Keratinocyte (primary cell): ENCODE results near the gene ATE1. TPM values are rescaled to one million over a fixed set of nuclear protein-coding genes. Genes with fewer than 3 reads are reported as not detected.
A peak's percentile ranks its signal among the peaks of the same experiment; 100 is the strongest.

ENCODE experiments used
- DNase-seq: peaks from one replicate; pipeline ENCODE4 v3.0.0-alpha.2; 2011; ENCODE audit warnings: low read depth, missing footprints, low spot score
- FAIRE-seq: peaks from 2 replicates; lab custom pipeline; 2011; peaks lifted over from hg19 to GRCh38; lab: Jason Lieb, UNC
- H2AFZ ChIP-seq: 2 replicates; pipeline ENCODE4 v1.6.0; 2012; ENCODE audit warnings: low read length, control low read depth, inconsistent platforms; ENCODE audit not compliant: control insufficient read depth
- H3K27ac ChIP-seq: 2 replicates; pipeline ENCODE4 v1.5.1; 2011; ENCODE audit warnings: low read length; ENCODE audit not compliant: control insufficient read depth, insufficient read depth
- H3K27me3 ChIP-seq: 3 replicates; pipeline ENCODE4 v1.6.0; 2011; ENCODE audit warnings: low read length; ENCODE audit not compliant: control insufficient read depth, insufficient read depth; ENCODE audit errors: extremely low read depth
- H3K36me3 ChIP-seq, 2 experiments: 2 replicates in 1 of 2; 3 replicates in 1 of 2; pipeline ENCODE4 v1.5.1; 2011; ENCODE audit warnings: low read length in 2 of 2, mild to moderate bottlenecking in 1 of 2; ENCODE audit not compliant: control insufficient read depth in 2 of 2, insufficient read depth in 2 of 2; ENCODE audit errors: extremely low read depth in 1 of 2
- H3K4me1 ChIP-seq: 3 replicates; pipeline ENCODE4 v1.5.1; 2011; ENCODE audit warnings: low read length; ENCODE audit not compliant: control insufficient read depth, insufficient read depth; ENCODE audit errors: extremely low read depth
- H3K4me2 ChIP-seq: 3 replicates; pipeline ENCODE4 v1.6.0; 2011; ENCODE audit warnings: low read depth, low read length; ENCODE audit not compliant: control insufficient read depth, insufficient read depth; ENCODE audit errors: extremely low read depth
- H3K4me3 ChIP-seq, 3 experiments: fragments of 200-600 bp in 1 of 3; sonication (generic) in 1 of 3; 2 replicates in 2 of 3; 3 replicates in 1 of 3; pipeline ENCODE4 v1.5.1; 2011 to 2016; ENCODE audit warnings: low read length in 3 of 3, mild to moderate bottlenecking in 3 of 3, control low read depth in 2 of 3, inconsistent platforms in 1 of 3, low read depth in 1 of 3, mixed read lengths in 1 of 3, mixed run types in 1 of 3, moderate library complexity in 1 of 3; ENCODE audit not compliant: control insufficient read depth in 2 of 3, insufficient read depth in 2 of 3; ENCODE audit errors: extremely low read depth in 1 of 3
- H3K79me2 ChIP-seq: 2 replicates; pipeline ENCODE4 v1.6.0; 2012; ENCODE audit warnings: low read length; ENCODE audit not compliant: control insufficient read depth, insufficient read depth
- H3K9ac ChIP-seq: 3 replicates; pipeline ENCODE4 v1.6.0; 2011; ENCODE audit warnings: low read length; ENCODE audit not compliant: control insufficient read depth, insufficient read depth; ENCODE audit errors: extremely low read depth
- H3K9me1 ChIP-seq: 3 replicates; pipeline ENCODE4 v1.6.0; 2011; ENCODE audit warnings: low read length; ENCODE audit not compliant: control insufficient read depth, insufficient read depth; ENCODE audit errors: extremely low read depth
- H3K9me3 ChIP-seq: 2 replicates; pipeline ENCODE4 v1.5.1; 2012; ENCODE audit warnings: low read depth, low read length; ENCODE audit not compliant: control insufficient read depth
- H4K20me1 ChIP-seq: 3 replicates; pipeline ENCODE4 v1.6.0; 2011; ENCODE audit warnings: low read length; ENCODE audit not compliant: control insufficient read depth, insufficient read depth; ENCODE audit errors: extremely low read depth
- CTCF ChIP-seq, 3 experiments: IDR thresholded peaks in 1 of 3; conservative IDR thresholded peaks in 1 of 3; optimal IDR thresholded peaks in 1 of 3; 2 replicates in 2 of 3; 3 replicates in 1 of 3; pipeline versions ENCODE3 to v1.5.1; 2011; ENCODE audit warnings: low read length in 3 of 3, mild to moderate bottlenecking in 3 of 3, moderate library complexity in 2 of 3, control low read depth in 1 of 3, inconsistent platforms in 1 of 3; ENCODE audit not compliant: insufficient read depth in 2 of 3; ENCODE audit errors: extremely low read depth in 1 of 3
- EZH2 ChIP-seq: IDR thresholded peaks from one replicate; pipeline ENCODE4 v1.6.1; 2012; ENCODE audit warnings: inconsistent platforms, mild to moderate bottlenecking, low read length, moderate library complexity
- dilution Hi-C: fragments of 300-500 bp; cut with MboI; formaldehyde crosslinking; loops from one replicate; pipeline ENCODE4 v1.7.0; 2020; ENCODE audit warnings: low sequenced_read_pairs; ENCODE audit not compliant: extremely low pct_ligation_motif_present
- polyA plus RNA-seq, 5 experiments: library from polyadenylated mRNA; depleted of rRNA in 3 of 5; stranded (reverse) in 3 of 5; stranded (forward) in 1 of 5; unstranded in 1 of 5; fragments of >200 nt; gene quantifications; 1 replicate in 1 of 5; 2 replicates in 3 of 5; 3 replicates in 1 of 5; pipeline versions ENCODE4 v1.2.1 to v1.2.3, GENCODE V29; 2011 to 2012; ENCODE audit warnings: missing spikeins in 2 of 5, low read depth in 1 of 5, low replicate concordance in 1 of 5

Gene ATE1
- polyA plus RNA-seq, 1 donor (not counting 4 experiments of a cell fraction or from before 2014, with no cell fraction given) = 14.9 TPM

GRCh38 chr10:121754666-121755065 lies 173.2 kb downstream of the ATE1 start:
- peak overlapping the region; percentile 46 for H2AFZ ChIP-seq
- DNase-seq (no peak), FAIRE-seq (no peak)
- peak overlapping the region; percentile 61 for H3K27ac ChIP-seq
- TF ChIP-seq EZH2 (no peak), CTCF (optimal IDR thresholded peaks at IDR 0.05 in 1 of 3, IDR thresholded peaks at IDR 0.05 in 1 of 3, conservative IDR thresholded peaks at IDR 0.05 in 1 of 3; ENCODE audit: extremely low read depth in 1 of 3, insufficient read depth in 2 of 3, low read length in 3 of 3) (no peak)
- no peaks in the 10 kb centered on the region for H3K27me3 ChIP-seq
- H3K36me3 ChIP-seq = peaks cover 0 to 1% of the 10 kb centered on the region in 2 experiments
- H3K4me3 ChIP-seq = peak overlapping the region in 1 of 3 experiments; percentile 43
- H4K20me1 ChIP-seq = no peaks in the 10 kb centered on the region
- dilution Hi-C loops = no loop called here
- H3K79me2 ChIP-seq = no peaks in the 10 kb centered on the region
- H3K4me2 ChIP-seq = peak overlapping the region; percentile 49
- H3K9ac ChIP-seq = no peak overlapping the region
- peaks cover 11% of the 10 kb centered on the region for H3K9me3 ChIP-seq
- no peaks in the 10 kb centered on the region for H3K9me1 ChIP-seq
- peaks cover 20% of the 10 kb centered on the region for H3K4me1 ChIP-seq

GRCh38 chr10:121753726-121754476 lies 173.9 kb downstream of the ATE1 start:
- Histone ChIP-seq H3K9me3 (peaks cover 11% of the 10 kb centered on the region), H3K79me2 (no peaks in the 10 kb centered on the region), H3K4me3 (peak overlapping the region in 2 of 3 experiments; percentile 3 to 56), H3K27me3 (no peaks in the 10 kb centered on the region), H3K9me1 (no peaks in the 10 kb centered on the region), H3K4me2 (peak overlapping the region; percentile 49), H3K27ac (peak overlapping the region; percentile 82), H3K4me1 (peaks cover 20% of the 10 kb centered on the region), H3K9ac (peak overlapping the region; percentile 58), H2AFZ (peak overlapping the region; percentile 46), H4K20me1 (no peaks in the 10 kb centered on the region), H3K36me3 (no peaks in the 10 kb centered on the region)
- FAIRE-seq = peak; percentile 86
- dilution Hi-C loops = no loop called here
- DNase-seq = peak; percentile 73
- TF ChIP-seq CTCF (optimal IDR thresholded peaks at IDR 0.05 in 1 of 3, IDR thresholded peaks at IDR 0.05 in 1 of 3, conservative IDR thresholded peaks at IDR 0.05 in 1 of 3; ENCODE audit: extremely low read depth in 1 of 3, insufficient read depth in 2 of 3, low read length in 3 of 3) = peak; percentile 27 to 43 (median 37)
- TF ChIP-seq EZH2 = no peak
